Neutrophil (primary cell): ENCODE measurements around the gene CUL1.

Source experiments
- H3K27ac ChIP-seq: fragments of 200-600 bp; sonication (generic); 2 replicates; pipeline ENCODE4 v1.5.1; 2016; ENCODE audit warnings: mild to moderate bottlenecking, moderate library complexity
- H3K27me3 ChIP-seq: fragments of 200-600 bp; sonication (generic); 2 replicates; pipeline ENCODE4 v1.6.0; 2016; ENCODE audit warnings: mild to moderate bottlenecking
- H3K36me3 ChIP-seq: fragments of 200-600 bp; sonication (generic); 2 replicates; pipeline ENCODE4 v1.5.1; 2017
- H3K4me1 ChIP-seq, 2 experiments: fragments of 200-600 bp in 1 of 2; sonication (generic) in 1 of 2; 1 replicate in 1 of 2; 2 replicates in 1 of 2; pipeline versions ENCODE4 v1.5.1 to v1.6.1; 2013 to 2016; ENCODE audit warnings: low read depth in 1 of 2, low read length in 1 of 2, mild to moderate bottlenecking in 1 of 2, moderate library complexity in 1 of 2; ENCODE audit not compliant: control insufficient read depth in 1 of 2, insufficient read depth in 1 of 2
- H3K4me3 ChIP-seq, 2 experiments: fragments of 200-600 bp in 1 of 2; sonication (generic) in 1 of 2; 1 replicate in 1 of 2; 2 replicates in 1 of 2; pipeline ENCODE4 v1.5.1; 2013 to 2016; ENCODE audit warnings: low read depth in 1 of 2, low read length in 1 of 2, mild to moderate bottlenecking in 1 of 2, moderate library complexity in 1 of 2
- H3K9me3 ChIP-seq: fragments of 200-600 bp; sonication (generic); 2 replicates; pipeline ENCODE4 v1.5.1; 2016
- TF ChIP-seq, protein P1 (sequence below): fragments of 200-600 bp; sonication (generic); IDR thresholded peaks from 2 replicates; pipeline ENCODE4 v1.5.1; 2016; ENCODE audit warnings: antibody characterized with exemption

The CUL1 gene

DNA sequence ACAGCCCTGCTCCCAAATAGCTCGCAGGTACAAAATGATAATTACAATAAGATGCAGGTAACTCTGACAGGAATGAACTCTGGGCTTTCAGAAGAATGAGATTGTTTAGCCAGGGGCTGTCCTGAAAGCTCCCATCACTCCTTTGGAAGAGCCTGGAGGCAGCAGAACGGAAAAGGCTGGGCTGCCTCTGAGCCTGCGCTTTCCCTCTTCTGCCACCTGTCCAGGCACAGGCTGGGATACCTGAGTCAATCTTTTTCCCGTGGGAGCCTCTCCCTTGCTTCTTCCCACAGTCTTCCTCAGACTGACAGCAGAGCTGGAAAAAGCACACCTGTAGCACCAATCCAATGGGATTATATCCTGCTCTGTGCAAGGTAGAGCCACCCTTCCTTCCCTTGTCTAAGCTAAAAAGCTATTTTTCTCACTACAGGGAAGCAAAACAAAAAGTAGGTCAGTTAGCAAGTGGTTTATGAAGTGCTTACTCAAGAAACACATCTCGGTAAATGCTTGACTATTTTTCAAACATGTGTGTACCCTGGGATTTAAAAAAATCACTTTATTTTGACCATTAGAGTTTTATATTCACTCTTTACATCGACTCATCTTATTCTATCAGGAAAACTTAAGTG lies 12.3 kb upstream of the CUL1 start:
- no peaks in the 10 kb centered on the region for H3K4me1 ChIP-seq
- H3K9me3 ChIP-seq = no peaks in the 10 kb centered on the region
- no peak overlapping the region for H3K4me3 ChIP-seq
- H3K27me3 ChIP-seq = no peaks in the 10 kb centered on the region
- no peak overlapping the region for H3K27ac ChIP-seq
- no peaks in the 10 kb centered on the region for H3K36me3 ChIP-seq
- TF ChIP-seq, protein P1, sequence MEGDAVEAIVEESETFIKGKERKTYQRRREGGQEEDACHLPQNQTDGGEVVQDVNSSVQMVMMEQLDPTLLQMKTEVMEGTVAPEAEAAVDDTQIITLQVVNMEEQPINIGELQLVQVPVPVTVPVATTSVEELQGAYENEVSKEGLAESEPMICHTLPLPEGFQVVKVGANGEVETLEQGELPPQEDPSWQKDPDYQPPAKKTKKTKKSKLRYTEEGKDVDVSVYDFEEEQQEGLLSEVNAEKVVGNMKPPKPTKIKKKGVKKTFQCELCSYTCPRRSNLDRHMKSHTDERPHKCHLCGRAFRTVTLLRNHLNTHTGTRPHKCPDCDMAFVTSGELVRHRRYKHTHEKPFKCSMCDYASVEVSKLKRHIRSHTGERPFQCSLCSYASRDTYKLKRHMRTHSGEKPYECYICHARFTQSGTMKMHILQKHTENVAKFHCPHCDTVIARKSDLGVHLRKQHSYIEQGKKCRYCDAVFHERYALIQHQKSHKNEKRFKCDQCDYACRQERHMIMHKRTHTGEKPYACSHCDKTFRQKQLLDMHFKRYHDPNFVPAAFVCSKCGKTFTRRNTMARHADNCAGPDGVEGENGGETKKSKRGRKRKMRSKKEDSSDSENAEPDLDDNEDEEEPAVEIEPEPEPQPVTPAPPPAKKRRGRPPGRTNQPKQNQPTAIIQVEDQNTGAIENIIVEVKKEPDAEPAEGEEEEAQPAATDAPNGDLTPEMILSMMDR = no peak

DNA sequence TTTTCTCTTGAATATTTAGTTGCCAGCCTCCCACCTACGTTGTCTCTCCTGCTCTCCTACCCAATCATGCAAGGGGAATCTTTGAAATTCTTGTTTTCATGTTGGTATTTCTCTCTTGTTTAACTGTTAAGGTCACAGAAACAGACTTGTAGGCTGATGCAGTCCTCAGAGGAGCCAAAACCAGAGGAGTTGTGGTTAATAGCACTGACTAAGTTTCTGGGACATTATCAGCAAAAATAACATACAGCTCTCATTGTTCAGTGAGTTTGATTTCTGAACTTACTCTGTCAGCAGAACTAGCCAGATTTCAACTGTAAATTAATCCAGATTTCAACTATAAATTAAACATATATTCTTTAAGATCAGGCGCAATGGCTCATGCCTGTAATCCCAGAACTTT lies 11.1 kb upstream of the CUL1 start:
- H3K27ac ChIP-seq = no peak overlapping the region
- H3K4me1 ChIP-seq = no peaks in the 10 kb centered on the region
- H3K4me3 ChIP-seq = no peak overlapping the region
- no peaks in the 10 kb centered on the region for H3K9me3 ChIP-seq
- TF ChIP-seq, protein P1 = no peak
- H3K27me3 ChIP-seq = no peaks in the 10 kb centered on the region
- no peaks in the 10 kb centered on the region for H3K36me3 ChIP-seq

- Histone ChIP-seq H3K27me3 (no peaks in the 10 kb centered on the region), H3K4me3 (no peak overlapping the region), H3K4me1 (no peaks in the 10 kb centered on the region), H3K9me3 (no peaks in the 10 kb centered on the region), H3K36me3 (no peaks in the 10 kb centered on the region), H3K27ac (no peak overlapping the region)
- TF ChIP-seq, protein P1 = no peak
Observed at GRCh38 chr7:148688526-148688925, 10.2 kb upstream of the CUL1 start.

DNA sequence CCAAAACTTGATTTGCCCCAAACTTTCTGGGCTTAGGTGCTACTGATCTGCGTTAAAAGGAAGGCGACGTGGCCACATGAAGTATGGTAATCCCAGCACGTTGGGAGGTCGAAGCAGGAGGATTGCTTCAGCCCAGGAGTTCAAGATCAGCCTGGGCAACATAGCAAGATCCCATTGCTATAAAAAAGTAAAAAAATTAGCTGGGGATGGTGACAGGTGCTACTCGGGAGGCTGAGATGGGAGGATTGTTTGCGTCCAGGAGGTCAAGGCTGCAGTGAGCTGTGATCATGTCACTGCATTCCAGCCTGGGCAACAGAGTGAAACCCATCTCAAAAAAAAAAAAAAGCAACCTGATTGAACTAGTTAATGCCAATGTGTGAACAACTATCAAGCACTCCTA lies 5.1 kb upstream of the CUL1 start:
- Histone ChIP-seq H3K4me3 (no peak overlapping the region), H3K27me3 (peaks cover 21% of the 10 kb centered on the region), H3K27ac (no peak overlapping the region), H3K4me1 (peaks cover 6 to 8% of the 10 kb centered on the region in 2 experiments), H3K36me3 (no peaks in the 10 kb centered on the region), H3K9me3 (no peaks in the 10 kb centered on the region)
- TF ChIP-seq, protein P1 = no peak

GRCh38 chr7:148694631-148695030 lies 4.1 kb upstream of the CUL1 start:
- TF ChIP-seq, protein P1 = no peak
- Histone ChIP-seq H3K4me1 (peaks cover 6 to 9% of the 10 kb centered on the region in 2 experiments), H3K27ac (no peak overlapping the region), H3K9me3 (no peaks in the 10 kb centered on the region), H3K36me3 (no peaks in the 10 kb centered on the region), H3K4me3 (no peak overlapping the region), H3K27me3 (peaks cover 21% of the 10 kb centered on the region)
